Measurements from ENCODE around the gene TNFRSF13B. TPM values are rescaled to one million over a fixed set of nuclear protein-coding genes. Genes with fewer than 3 reads are reported as not detected.
"Not testable (repeated sequence)": the region's sequence is repeated elsewhere in the genome, so short reads cannot be mapped to it uniquely, and the experiment has no call there.

TNFRSF13B gene
- total RNA-seq, 1 donor from 2014 or later = not detected

- no peak for TF ChIP-seq CTCF (IDR thresholded peaks at IDR 0.05; ENCODE audit: unreplicated experiment)
- Mint-ChIP-seq H3K4me1 (ENCODE audit: unreplicated experiment) (peaks cover 9% of the 10 kb centered on the region), H3K27ac (ENCODE audit: unreplicated experiment) (no peak overlapping the region), H3K27me3 (ENCODE audit: unreplicated experiment) (peaks cover 11% of the 10 kb centered on the region), H3K4me3 (ENCODE audit: unreplicated experiment) (no peak overlapping the region), H3K9me3 (ENCODE audit: unreplicated experiment) (no peaks in the 10 kb centered on the region), H3K36me3 (ENCODE audit: low read depth, unreplicated experiment) (no peaks in the 10 kb centered on the region)
- no peak for DNase-seq (ENCODE audit: low spot score)
Observed at GRCh38 chr17:16980813-16981731, 9.2 kb upstream of the TNFRSF13B start.

GRCh38 chr17:16980061-16980460 lies 8.1 kb upstream of the TNFRSF13B start:
- H3K9me3 Mint-ChIP-seq (ENCODE audit: unreplicated experiment) = no peaks in the 10 kb centered on the region
- no peak for TF ChIP-seq CTCF (IDR thresholded peaks at IDR 0.05; ENCODE audit: unreplicated experiment)
- H3K36me3 Mint-ChIP-seq (ENCODE audit: low read depth, unreplicated experiment) = no peaks in the 10 kb centered on the region
- no peak overlapping the region for H3K27ac Mint-ChIP-seq (ENCODE audit: unreplicated experiment)
- peaks cover 8% of the 10 kb centered on the region for H3K27me3 Mint-ChIP-seq (ENCODE audit: unreplicated experiment)
- DNase-seq (ENCODE audit: low spot score) = no peak
- no peak overlapping the region for H3K4me3 Mint-ChIP-seq (ENCODE audit: unreplicated experiment)
- peaks cover 9% of the 10 kb centered on the region for H3K4me1 Mint-ChIP-seq (ENCODE audit: unreplicated experiment)

- not testable (repeated sequence) for H3K4me3 Mint-ChIP-seq (ENCODE audit: unreplicated experiment); H3K27ac Mint-ChIP-seq (ENCODE audit: unreplicated experiment); DNase-seq (ENCODE audit: low spot score)
Observed at GRCh38 chr17:16979237-16979823, 7.4 kb upstream of the TNFRSF13B start.

GRCh38 chr17:16977932-16978331 lies 6.0 kb upstream of the TNFRSF13B start:
- no peaks in the 10 kb centered on the region for H3K9me3 Mint-ChIP-seq (ENCODE audit: unreplicated experiment)
- peaks cover 12% of the 10 kb centered on the region for H3K4me1 Mint-ChIP-seq (ENCODE audit: unreplicated experiment)
- no peak overlapping the region for H3K4me3 Mint-ChIP-seq (ENCODE audit: unreplicated experiment)
- no peak for DNase-seq (ENCODE audit: low spot score)
- H3K27ac Mint-ChIP-seq (ENCODE audit: unreplicated experiment) = no peak overlapping the region
- TF ChIP-seq CTCF (IDR thresholded peaks at IDR 0.05; ENCODE audit: unreplicated experiment) = no peak
- H3K36me3 Mint-ChIP-seq (ENCODE audit: low read depth, unreplicated experiment) = no peaks in the 10 kb centered on the region
- peaks cover 4% of the 10 kb centered on the region for H3K27me3 Mint-ChIP-seq (ENCODE audit: unreplicated experiment)

More at GRCh38 chr17:16979237-16979823, 7.4 kb upstream of the TNFRSF13B start:
- H3K36me3 Mint-ChIP-seq (ENCODE audit: low read depth, unreplicated experiment); H3K27me3 Mint-ChIP-seq (ENCODE audit: unreplicated experiment); H3K9me3 Mint-ChIP-seq (ENCODE audit: unreplicated experiment); H3K4me1 Mint-ChIP-seq (ENCODE audit: unreplicated experiment): not testable (repeated sequence)

- H3K27ac Mint-ChIP-seq (ENCODE audit: unreplicated experiment) = no peak overlapping the region
- DNase-seq (ENCODE audit: low spot score) = no peak
Observed at GRCh38 chr17:16976725-16977550, 5.0 kb upstream of the TNFRSF13B start.

More at GRCh38 chr17:16976725-16977550, 5.0 kb upstream of the TNFRSF13B start:
- Mint-ChIP-seq H3K4me1 (ENCODE audit: unreplicated experiment) (peaks cover 14% of the 10 kb centered on the region), H3K27me3 (ENCODE audit: unreplicated experiment) (peaks cover 4% of the 10 kb centered on the region), H3K36me3 (ENCODE audit: low read depth, unreplicated experiment) (no peaks in the 10 kb centered on the region), H3K4me3 (ENCODE audit: unreplicated experiment) (no peak overlapping the region), H3K9me3 (ENCODE audit: unreplicated experiment) (no peaks in the 10 kb centered on the region)
- TF ChIP-seq CTCF (IDR thresholded peaks at IDR 0.05; ENCODE audit: unreplicated experiment) = no peak

All from endothelial cell (in vitro differentiated cells).